Heart right ventricle (tissue), 16 donors: ENCODE data around the gene TMEM72. TPM values are rescaled to one million over a fixed set of nuclear protein-coding genes. Genes with fewer than 3 reads are reported as not detected.

Experiments
- ATAC-seq, 8 donors: fragments of 200-7000 bp; cut with Tn5 transposase; one replicate each; pipeline ENCODE4 v1.9.1; 2020; ENCODE audit warnings: mild to moderate bottlenecking in 8 of 8, moderate library complexity in 8 of 8, moderate number of reproducible peaks in 1 of 8
- DNase-seq, 2 donors: peaks; one replicate each; pipeline ENCODE4 v3.0.0-alpha.2; 2020
- H3K27ac ChIP-seq, 10 donors: fragments of 200-600 bp; sonication (generic) in 2 of 10; one replicate each; pipeline versions ENCODE4 v1.5.0 to v1.8.0; 2020 to 2022; ENCODE audit warnings: mild to moderate bottlenecking in 3 of 10
- H3K27me3 ChIP-seq, 7 donors: fragments of 200-600 bp; one replicate each; pipeline ENCODE4 v1.8.0; 2021 to 2022; ENCODE audit warnings: mild to moderate bottlenecking in 2 of 7
- H3K36me3 ChIP-seq, 9 donors: fragments of 200-600 bp; sonication (generic) in 1 of 9; one replicate each; pipeline versions ENCODE4 v1.5.0 to v1.8.0; 2020 to 2022; ENCODE audit warnings: mild to moderate bottlenecking in 2 of 9
- H3K4me1 ChIP-seq, 9 donors: fragments of 200-600 bp; sonication (generic) in 1 of 9; one replicate each; pipeline versions ENCODE4 v1.5.0 to v1.8.0; 2020 to 2022; ENCODE audit warnings: mild to moderate bottlenecking in 4 of 9
- H3K4me3 ChIP-seq, 10 donors: fragments of 200-600 bp; sonication (generic) in 2 of 10; one replicate each; pipeline versions ENCODE4 v1.5.0 to v1.8.0; 2020 to 2022; ENCODE audit warnings: mild to moderate bottlenecking in 7 of 10, moderate library complexity in 2 of 10
- H3K9me3 ChIP-seq, 11 donors: fragments of 200-600 bp in 10 of 11; sonication (generic) in 2 of 11; one replicate each; pipeline versions ENCODE4 v1.5.0 to v1.8.0; 2013 to 2022; ENCODE audit warnings: mild to moderate bottlenecking in 2 of 11, control low read depth in 1 of 11, moderate library complexity in 1 of 11
- CTCF ChIP-seq, 9 donors: fragments of 200-600 bp; sonication (generic) in 2 of 9; IDR thresholded peaks; one replicate each; pipeline versions ENCODE4 v1.5.0 to v1.8.0; 2021 to 2022; ENCODE audit warnings: antibody characterized with exemption in 9 of 9, mild to moderate bottlenecking in 5 of 9, moderate library complexity in 1 of 9
- WGBS, 2 donors: extraction: QIAGEN DNeasy Blood & Tissue Kit; methylation state at CpG; one replicate each; pipeline ENCODE4 v1.1.7; 2013; ENCODE audit warnings: inconsistent platforms in 1 of 2; 5-methylcytosine and 5-hydroxymethylcytosine counted together
- intact Hi-C, 10 donors: fragments of 100-400 bp; cut with DNase I; formaldehyde crosslinking; loops; one replicate each; pipeline versions ENCODE4 v1.11.1 to v1.14.2; 2022
- polyA plus RNA-seq, 2 donors: library from polyadenylated mRNA; stranded (reverse); fragments of 200-250 nt; gene quantifications; one replicate each; pipeline ENCODE4 v1.2.3, GENCODE V29; 2013
- total RNA-seq, 10 donors: library from RNA; stranded (reverse); fragmentation: NEBNext Ultra II Directional in 3 of 10; extraction: Animal tissue kit (Norgen Biotek cat#: 25700) in 3 of 10; gene quantifications; one replicate each; pipeline versions ENCODE4 v1.2.1 to v1.2.4, GENCODE V29; 2021 to 2023
- donor health status: Arrhythmogenic right ventricular cardiomyopathy.
- donor health status: ischemic (EF 13 %, LVEDD 7.1; RV severe dilation, severe dysfunction).
- donor health status: healthy with polysubstance abuse.
- donor health status: DM: no; HTN: yes; CAD: no.
- donor health status: DM: no; HTN: no; CAD: no.
- donor health status: ischemic (EF 25% LVEDD 6.9; RV normal size, moderate dysfunction).
- donor health status: ischemic (EF 25% LVEDD 5.7; RV mildly dilated, moderate dysfunction).
- donor health status: healthy.
- donor health status: DM: yes; HTN: yes; CAD: no.
- donor health status: Ischemic cardiomyopathy.
- donor health status: ischemic (EF 35%, LVEDD 5.7; RV mildly dilated, moderate dysfunction).
- donor health status: nonischemic (EF 11% LVEDD 7.7; RV severe dilation, severe dysfunction).
- donor health status: DM: yes; HTN: yes; CAD: no.
- donor health status: PGD.
- donor health status: ischemic (EF 29% LVEDD 5.4; RV normal size, mild dysfunction).
- donor health status: nonischemic (EF 23%, LVEDD 6.1; RV moderate dilation, normal function).

TMEM72 gene
- total and polyA plus RNA-seq, 12 donors: 0.17 to 0.22 TPM; not detected in 10

- Histone ChIP-seq H3K36me3 (peaks cover 0 to 44% (median 13%) of the 10 kb centered on the region in 9 donors), H3K4me3 (peak within 1 kb of the TSS; percentile 39 to 87 (median 74)), H3K9me3 (no peaks in the 10 kb centered on the region), H3K4me1 (peaks cover 56 to 100% (median 93%) of the 10 kb centered on the region in 9 donors), H3K27me3 (no peaks in the 10 kb centered on the region), H3K27ac (peak within 1 kb of the TSS; percentile 83 to 97 (median 92))
- 15% methylated on average over 12 of the region's 12 CpGs for WGBS, 2 donors
- DNase-seq: peak; percentile 90 to 94
- intact Hi-C loops: loop anchor here in 4 of 10 donors (2.0 to 10.0 kb wide), 4 partner anchors 18 to 104 kb away; partner anchors contain the start of gene ZNF22 (in 1 of the 4)
- peak; percentile 61 to 78 (median 70) for ATAC-seq
- TF ChIP-seq CTCF (IDR thresholded peaks at IDR 0.05): peak in 5 of 9 donors; percentile 5 to 42 (median 27)
Observed at GRCh38 chr10:44978570-44979280, 67.6 kb downstream of the TMEM72 start, which contains the start of gene DEPP1. Gene DEPP1, minus strand, starts transcription at chr10:44978809. Its CDS starts 779 bp downstream, at chr10:44978030.

- ATAC-seq (no peak), DNase-seq (no peak)
- peak overlapping the region; percentile 83 to 97 (median 92) for H3K27ac ChIP-seq
- H3K9me3 ChIP-seq: no peaks in the 10 kb centered on the region
- H3K36me3 ChIP-seq: peaks cover 0 to 52% (median 13%) of the 10 kb centered on the region in 9 donors
- WGBS, 2 donors: 79 to 81% methylated on average over 13 of the region's 13 CpGs
- intact Hi-C loops: loop anchor here in 4 of 10 donors (2.0 to 10.0 kb wide), 4 partner anchors 17 to 105 kb away; partner anchors contain the start of gene ZNF22 (in 1 of the 4)
- no peaks in the 10 kb centered on the region for H3K27me3 ChIP-seq
- no peak for TF ChIP-seq CTCF (IDR thresholded peaks at IDR 0.05)
- H3K4me3 ChIP-seq: peak overlapping the region in 5 of 10 donors; percentile 74 to 87 (median 76)
- peaks cover 55 to 100% (median 93%) of the 10 kb centered on the region in 9 donors for H3K4me1 ChIP-seq
Observed at GRCh38 chr10:44979281-44980191, 68.4 kb downstream of the TMEM72 start.

- Histone ChIP-seq H3K4me1 (peaks cover 63 to 100% (median 95%) of the 10 kb centered on the region in 9 donors), H3K9me3 (no peaks in the 10 kb centered on the region), H3K27ac (peak overlapping the region; percentile 83 to 97 (median 92)), H3K36me3 (peaks cover 0 to 62% (median 22%) of the 10 kb centered on the region in 9 donors), H3K27me3 (no peaks in the 10 kb centered on the region), H3K4me3 (no peak overlapping the region)
- ATAC-seq (no peak), DNase-seq (no peak)
- 73 to 80% methylated on average over 14 of the region's 14 CpGs for WGBS, 2 donors
- no peak for TF ChIP-seq CTCF (IDR thresholded peaks at IDR 0.05)
- intact Hi-C loops: no loop called here
Observed at GRCh38 chr10:44980309-44981171, 69.4 kb downstream of the TMEM72 start.
